GM18861 (cell line): ENCODE data around the gene PLEK2.
"Not testable (repeated sequence)": the region's sequence is repeated elsewhere in the genome, so short reads cannot be mapped to it uniquely, and the experiment has no call there.

Experiments
- ATAC-seq: cut with Tn5 transposase; IDR thresholded peaks from one replicate; pipeline ENCODE4 v1.9.1; 2021; ENCODE audit not compliant: unreplicated experiment

The PLEK2 gene

DNA sequence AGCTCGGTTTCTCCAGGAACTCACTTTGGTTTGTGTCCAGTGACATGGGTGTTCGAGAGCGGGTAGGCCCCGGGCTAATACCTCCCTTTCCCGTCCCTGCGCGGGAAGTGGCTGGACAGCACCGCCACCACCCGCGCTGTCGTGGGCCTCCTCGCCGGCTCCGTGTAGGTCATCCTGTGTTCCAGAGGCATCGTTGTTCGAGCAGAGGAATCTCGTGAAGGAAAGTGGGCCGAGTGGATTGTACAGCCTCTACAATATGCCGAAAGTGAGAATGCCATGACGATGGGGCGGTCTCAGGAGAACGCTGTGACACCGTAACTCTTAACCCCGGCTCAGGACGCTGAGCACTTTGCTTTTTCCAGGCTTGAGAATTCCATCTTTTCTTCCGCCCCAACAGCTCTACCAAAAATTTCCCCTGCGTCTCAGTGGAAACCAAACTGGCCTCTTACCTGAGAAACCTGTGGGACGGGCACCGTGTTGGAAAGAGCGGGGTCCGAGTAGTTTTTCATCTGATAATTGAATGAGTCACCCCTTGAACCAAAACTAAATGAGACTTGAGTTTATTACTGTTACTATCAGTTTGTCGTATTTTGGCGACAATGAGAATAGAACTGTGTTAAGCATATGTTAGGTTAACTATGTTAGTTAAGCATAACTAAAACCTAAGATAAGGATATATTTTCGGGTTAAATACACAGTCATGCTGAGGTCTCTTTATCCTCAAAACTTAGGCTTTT, 51.3 kb downstream of the PLEK2 start:
- ATAC-seq = no peak

DNA sequence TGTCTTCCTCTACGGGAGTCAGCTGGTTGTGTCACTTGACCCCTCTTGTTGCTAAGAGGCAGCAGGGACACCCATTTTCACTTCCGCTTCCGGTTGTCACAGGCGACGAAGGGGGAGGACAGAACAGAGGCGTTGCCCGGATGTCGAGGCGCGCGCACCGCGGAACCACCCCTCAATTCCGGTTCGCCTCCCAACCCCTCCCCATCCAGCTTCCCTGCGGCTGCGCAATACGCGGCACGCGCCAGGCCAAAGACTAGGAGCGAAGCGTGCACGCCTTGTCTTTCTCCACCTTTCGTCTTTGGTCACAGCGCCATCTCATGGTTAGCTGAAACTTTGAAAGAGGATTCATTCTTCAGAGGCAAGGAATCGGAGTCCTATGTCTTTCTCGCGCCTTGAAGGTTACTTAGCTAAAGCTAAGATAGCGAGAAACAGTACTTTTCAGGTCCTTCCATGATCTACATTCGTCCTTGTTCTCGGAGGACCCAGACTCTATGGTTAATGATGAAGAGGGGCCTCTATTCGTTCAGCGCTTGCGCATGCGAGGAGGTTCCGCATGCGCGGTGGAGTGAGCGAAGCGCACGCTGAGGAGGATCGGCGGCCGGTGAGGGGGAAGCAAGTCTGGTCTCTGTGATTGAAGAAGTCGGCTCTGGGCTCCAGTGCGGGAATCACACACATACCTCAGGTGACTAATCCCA, 52.0 kb downstream of the PLEK2 start, which contains the start of the genes ATP6V1D and EIF2S1:
ATP6V1D (minus strand) TSS at position 30 of the 695 bp plus-strand sequence. CDS start 106 bp downstream, outside the sequence.
EIF2S1 (plus strand) TSS at position 554 of the 695 bp plus-strand sequence. CDS start 4,440 bp downstream, outside the sequence.
- ATAC-seq = peak; percentile 79

GRCh38 chr14:67358924-67359774, 52.8 kb downstream of the PLEK2 start:
- ATAC-seq = no peak

- ATAC-seq = no peak
Measured at GRCh38 chr14:67357969-67358354, 54.0 kb downstream of the PLEK2 start.

DNA sequence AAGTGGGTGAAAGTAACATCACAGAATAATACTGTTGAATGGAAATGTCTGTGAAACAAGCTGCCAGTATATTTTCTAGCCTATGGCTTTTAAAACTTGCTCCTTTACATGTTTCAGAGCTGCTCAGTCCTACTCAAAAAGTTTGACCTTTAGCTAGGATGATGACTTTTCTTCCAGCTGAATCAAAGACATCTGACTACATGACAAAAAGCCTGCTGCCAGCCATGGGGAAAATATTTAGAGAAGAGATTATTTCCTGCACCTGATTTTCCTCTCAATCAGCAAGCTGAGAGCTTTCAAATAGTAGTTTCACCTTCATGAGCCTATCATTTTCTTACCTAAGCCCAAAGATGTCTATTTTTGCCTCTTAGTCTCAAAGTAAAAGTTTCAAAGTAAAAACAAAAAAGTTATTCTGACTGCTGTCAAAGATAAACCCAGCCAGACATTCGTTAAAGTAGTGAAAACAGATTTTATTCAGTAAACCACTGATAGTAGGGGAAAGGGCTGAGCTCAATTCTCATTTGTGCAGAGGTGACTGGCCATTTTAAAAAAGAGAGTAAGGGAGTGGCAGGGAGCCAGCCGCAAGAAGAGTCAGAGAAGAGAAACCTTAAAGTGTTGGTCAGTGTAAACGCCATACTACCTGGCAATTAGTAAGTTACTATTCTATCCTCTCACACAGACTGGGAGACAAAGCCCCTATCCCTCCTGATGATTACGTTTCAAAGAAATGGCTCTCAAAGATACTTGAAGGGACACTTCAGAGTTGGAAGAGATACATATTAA, 54.6 kb downstream of the PLEK2 start:
- no peak for ATAC-seq

GRCh38 chr14:67352055-67352454, 59.9 kb downstream of the PLEK2 start:
- ATAC-seq = no peak

- ATAC-seq = no peak
Measured at GRCh38 chr14:67345583-67345982, 66.4 kb downstream of the PLEK2 start.

- ATAC-seq = no peak
Measured at GRCh38 chr14:67343601-67344230, 68.2 kb downstream of the PLEK2 start.

GRCh38 chr14:67341231-67341630, 70.7 kb downstream of the PLEK2 start:
- not testable (repeated sequence) for ATAC-seq
